Heart left ventricle (tissue), 16 donors: ENCODE measurements around the gene DAAM2. TPM values are rescaled to one million over a fixed set of nuclear protein-coding genes. Genes with fewer than 3 reads are reported as not detected.

Experiments
- ATAC-seq, 4 donors: fragments of 200-7000 bp; cut with Tn5 transposase; one replicate each; pipeline ENCODE4 v1.9.1; 2020 to 2022; ENCODE audit warnings: moderate library complexity in 4 of 4, mild to moderate bottlenecking in 3 of 4, moderate number of reproducible peaks in 1 of 4
- DNase-seq, 5 donors: peaks; one replicate each; pipeline ENCODE4 v3.0.0-alpha.2; 2020
- H3K27ac ChIP-seq, 12 donors: fragments of 200-600 bp; sonication (generic) in 4 of 12; one replicate each; pipeline versions ENCODE4 v1.5.0 to v1.8.0; 2016 to 2022; ENCODE audit warnings: mild to moderate bottlenecking in 2 of 12
- H3K27me3 ChIP-seq, 9 donors: fragments of 200-600 bp; sonication (generic) in 2 of 9; one replicate each; pipeline versions ENCODE4 v1.5.1 to v1.8.0; 2016 to 2022; ENCODE audit warnings: mild to moderate bottlenecking in 3 of 9
- H3K36me3 ChIP-seq, 9 donors: fragments of 200-600 bp; sonication (generic) in 2 of 9; one replicate each; pipeline versions ENCODE4 v1.5.0 to v1.8.0; 2018 to 2022; ENCODE audit warnings: mild to moderate bottlenecking in 2 of 9
- H3K4me1 ChIP-seq, 12 donors: fragments of 200-600 bp; sonication (generic) in 4 of 12; one replicate each; pipeline versions ENCODE4 v1.5.0 to v1.8.0; 2016 to 2022; ENCODE audit warnings: mild to moderate bottlenecking in 3 of 12
- H3K4me3 ChIP-seq, 12 donors: fragments of 200-600 bp; sonication (generic) in 4 of 12; one replicate each; pipeline versions ENCODE4 v1.5.0 to v1.8.0; 2017 to 2022; ENCODE audit warnings: mild to moderate bottlenecking in 9 of 12, moderate library complexity in 4 of 12
- H3K9me3 ChIP-seq, 12 donors: fragments of 200-600 bp; sonication (generic) in 4 of 12; one replicate each; pipeline versions ENCODE4 v1.5.0 to v1.8.0; 2016 to 2022; ENCODE audit warnings: mild to moderate bottlenecking in 1 of 12
- CTCF ChIP-seq, 12 donors: fragments of 200-600 bp; sonication (generic) in 4 of 12; IDR thresholded peaks; one replicate each; pipeline versions ENCODE4 v1.5.0 to v1.8.0; 2018 to 2022; ENCODE audit warnings: antibody characterized with exemption in 12 of 12, mild to moderate bottlenecking in 5 of 12
- POLR2A ChIP-seq, 2 donors: fragments of 450-650 bp; IDR thresholded peaks; one replicate each; pipeline ENCODE4 v1.6.1; 2017; ENCODE audit warnings: antibody characterized with exemption in 2 of 2, mild to moderate bottlenecking in 2 of 2, moderate library complexity in 2 of 2
- WGBS, 4 donors: extraction: QIAGEN DNeasy Blood & Tissue Kit in 2 of 4; methylation state at CpG; one replicate each; pipeline versions ENCODE4 v1.1.5 to v1.1.7; 2013 to 2018; 5-methylcytosine and 5-hydroxymethylcytosine counted together
- intact Hi-C, 10 donors: fragments of 100-400 bp; cut with DNase I; formaldehyde crosslinking; loops; one replicate each; pipeline versions ENCODE4 v1.11.1 to v1.14.2; 2022
- polyA plus RNA-seq, 2 donors: library from polyadenylated mRNA; stranded (reverse); fragments of 200-250 nt; gene quantifications; one replicate each; pipeline ENCODE4 v1.2.3, GENCODE V29; 2013
- total RNA-seq, 9 donors: library from RNA; depleted of rRNA in 2 of 9; stranded (reverse); fragments of >200 nt in 2 of 9; fragmentation: NEBNext Ultra II Directional in 3 of 9; extraction: Animal tissue kit (Norgen Biotek cat#: 25700) in 3 of 9; gene quantifications; one replicate each; pipeline versions ENCODE4 v1.1.0 to v1.2.4, GENCODE V29; 2016 to 2023
- donor health status: ischemic (EF 13 %, LVEDD 7.1; RV severe dilation, severe dysfunction).
- donor health status: healthy with polysubstance abuse.
- donor health status: DM: no; HTN: yes; CAD: no.
- donor health status: DM: no; HTN: no; CAD: no.
- donor health status: ischemic (EF 25% LVEDD 6.9; RV normal size, moderate dysfunction).
- donor health status: ischemic (EF 25% LVEDD 5.7; RV mildly dilated, moderate dysfunction).
- donor health status: healthy.
- donor health status: DM: yes; HTN: yes; CAD: no.
- donor health status: ischemic (EF 35%, LVEDD 5.7; RV mildly dilated, moderate dysfunction).
- donor health status: nonischemic (EF 11% LVEDD 7.7; RV severe dilation, severe dysfunction).
- donor health status: DM: yes; HTN: yes; CAD: no.
- donor health status: PGD.
- donor health status: ischemic (EF 29% LVEDD 5.4; RV normal size, mild dysfunction).
- donor health status: nonischemic (EF 23%, LVEDD 6.1; RV moderate dilation, normal function).

DAAM2 gene
- total and polyA plus RNA-seq, 11 donors: 6.4 to 20.9 (median 13.6) TPM

GRCh38 chr6:39881851-39882530 lies 89.8 kb downstream of the DAAM2 start:
- ATAC-seq (peak in 3 of 4 donors; percentile 32 to 58 (median 48)), DNase-seq (peak in 3 of 5 donors; percentile 35 to 62 (median 58))
- TF ChIP-seq CTCF (IDR thresholded peaks at IDR 0.05): no peak
- no peak for TF ChIP-seq POLR2A (IDR thresholded peaks at IDR 0.05)
- Histone ChIP-seq H3K9me3 (no peaks in the 10 kb centered on the region), H3K4me3 (no peak overlapping the region), H3K36me3 (peaks cover 0 to 23% (median 9%) of the 10 kb centered on the region in 9 donors), H3K27ac (peak overlapping the region in 10 of 12 donors; percentile 1 to 62 (median 52)), H3K4me1 (peaks cover 0 to 31% (median 16%) of the 10 kb centered on the region in 12 donors), H3K27me3 (no peaks in the 10 kb centered on the region)
- WGBS, 4 donors: 53 to 61% (median 57%) methylated on average over 16 of the region's 16 CpGs
- intact Hi-C loops: loop anchor here in 2 of 10 donors (5.0 to 10.0 kb wide), 2 partner anchors 87 to 90 kb away; partner anchors contain the start of gene DAAM2 (in 2 of the 2)

- Histone ChIP-seq H3K27ac (peak overlapping the region in 11 of 12 donors; percentile 11 to 62 (median 51)), H3K9me3 (no peaks in the 10 kb centered on the region), H3K4me3 (no peak overlapping the region), H3K27me3 (no peaks in the 10 kb centered on the region), H3K4me1 (peaks cover 0 to 35% (median 21%) of the 10 kb centered on the region in 12 donors), H3K36me3 (peaks cover 0 to 19% (median 6%) of the 10 kb centered on the region in 9 donors)
- peak; percentile 18 to 80 (median 63) for ATAC-seq
- intact Hi-C loops: loop anchor here in 2 of 10 donors (5.0 to 10.0 kb wide), 2 partner anchors 88 to 90 kb away; partner anchors contain the start of gene DAAM2 (in 2 of the 2)
- no peak for TF ChIP-seq POLR2A (IDR thresholded peaks at IDR 0.05)
- no peak for TF ChIP-seq CTCF (IDR thresholded peaks at IDR 0.05)
- peak in 4 of 5 donors; percentile 65 to 74 (median 71) for DNase-seq
- WGBS, 4 donors: 21 to 31% (median 27%) methylated on average over 8 of the region's 8 CpGs
These were observed 90.3 kb downstream of the DAAM2 start for GRCh38 chr6:39882531-39882899.

DNA sequence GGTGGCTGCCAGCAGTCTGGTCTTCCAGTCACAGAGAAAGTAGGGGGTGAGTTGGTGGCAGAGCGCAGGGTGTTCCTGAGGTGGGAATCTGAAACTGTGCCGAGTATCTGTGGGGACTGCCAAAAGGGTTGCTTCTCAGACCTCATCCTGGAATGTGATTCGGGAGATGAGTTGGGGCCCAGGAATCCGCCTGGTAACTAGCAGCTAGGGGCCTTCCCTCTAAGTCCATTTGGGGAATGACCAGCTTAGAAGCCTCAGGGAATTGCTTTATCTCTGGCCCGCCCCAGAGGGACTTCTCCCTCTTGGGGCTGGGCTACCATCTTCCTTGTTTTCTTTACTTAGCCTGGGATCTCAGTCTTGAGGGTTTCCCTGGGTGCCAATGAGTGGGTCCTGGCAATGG lies 92.5 kb downstream of the DAAM2 start:
- no peak for ATAC-seq
- H3K9me3 ChIP-seq: no peaks in the 10 kb centered on the region
- H3K27ac ChIP-seq: no peak overlapping the region
- no peak for DNase-seq
- no peak overlapping the region for H3K4me3 ChIP-seq
- intact Hi-C loops: loop anchor here in 5 of 10 donors (5.0 to 10.0 kb wide), 3 partner anchors 90 to 517 kb away; partner anchors contain the start of gene DAAM2 (in 5 of the 5)
- WGBS, 4 donors: 67 to 100% (median 84%) methylated on average over 1 to 5 of the region's 5 CpGs
- peaks cover 0 to 48% (median 34%) of the 10 kb centered on the region in 12 donors for H3K4me1 ChIP-seq
- peaks cover 0 to 8% (median 0%) of the 10 kb centered on the region in 9 donors for H3K36me3 ChIP-seq
- H3K27me3 ChIP-seq: no peaks in the 10 kb centered on the region
- TF ChIP-seq CTCF (IDR thresholded peaks at IDR 0.05) (no peak), POLR2A (IDR thresholded peaks at IDR 0.05) (no peak)

GRCh38 chr6:39885691-39886090 lies 93.5 kb downstream of the DAAM2 start:
- Histone ChIP-seq H3K9me3 (no peaks in the 10 kb centered on the region), H3K27me3 (no peaks in the 10 kb centered on the region), H3K4me1 (peaks cover 0 to 58% (median 34%) of the 10 kb centered on the region in 12 donors), H3K4me3 (no peak overlapping the region), H3K27ac (no peak overlapping the region), H3K36me3 (peaks cover 0 to 3% (median 0%) of the 10 kb centered on the region in 9 donors)
- intact Hi-C loops: loop anchor here in 5 of 10 donors (5.0 to 10.0 kb wide), 3 partner anchors 91 to 518 kb away; partner anchors contain the start of gene DAAM2 (in 4 of the 5)
- ATAC-seq (no peak), DNase-seq (no peak)
- no peak for TF ChIP-seq POLR2A (IDR thresholded peaks at IDR 0.05)
- 86 to 93% (median 88%) methylated on average over 7 of the region's 7 CpGs for WGBS, 4 donors
